Gastrocnemius medialis (tissue), 4 donors: ENCODE measurements around the gene MAT1A.
"Not testable (repeated sequence)": the region's sequence is repeated elsewhere in the genome, so short reads cannot be mapped to it uniquely, and the experiment has no call there.

Experiments used
- CTCF ChIP-seq, 5 experiments: fragments of 450-650 bp in 3 of 5; fragments of 200-600 bp in 2 of 5; sonication (generic) in 2 of 5; IDR thresholded peaks in 4 of 5; conservative IDR thresholded peaks in 1 of 5; 1 replicate in 4 of 5; 2 replicates in 1 of 5; pipeline ENCODE4 v1.5.1; 2016 to 2019; ENCODE audit warnings: antibody characterized with exemption in 5 of 5, mild to moderate bottlenecking in 3 of 5, moderate library complexity in 3 of 5
- POLR2A ChIP-seq, 2 donors: fragments of 450-650 bp; IDR thresholded peaks; one replicate each; pipeline ENCODE4 v1.6.1; 2017; ENCODE audit warnings: antibody characterized with exemption in 2 of 2, mild to moderate bottlenecking in 2 of 2, moderate library complexity in 2 of 2

DNA sequence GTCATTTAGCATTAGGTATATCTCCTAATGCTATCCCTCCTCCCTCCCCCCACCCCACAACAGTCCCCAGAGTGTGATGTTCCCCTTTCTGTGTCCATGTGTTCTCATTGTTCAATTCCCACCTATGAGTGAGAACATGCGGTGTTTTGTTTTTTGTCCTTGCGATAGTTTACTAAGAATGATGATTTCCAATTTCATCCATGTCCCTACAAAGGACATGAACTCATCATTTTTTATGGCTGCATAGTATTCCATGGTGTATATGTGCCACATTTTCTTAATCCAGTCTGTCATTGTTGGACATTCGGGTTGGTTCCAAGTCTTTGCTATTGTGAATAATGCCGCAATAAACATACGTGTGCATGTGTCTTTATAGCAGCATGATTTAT, 66.4 kb downstream of the MAT1A start:
- not testable (repeated sequence) for TF ChIP-seq CTCF (IDR thresholded peaks at IDR 0.05 in 4 of 5, conservative IDR thresholded peaks at IDR 0.05 in 1 of 5); POLR2A (IDR thresholded peaks at IDR 0.05)
